Measurements from ENCODE around the gene STK38L. TPM values are rescaled to one million over a fixed set of nuclear protein-coding genes. Genes with fewer than 3 reads are reported as not detected.

STK38L gene
- total and polyA plus RNA-seq, 2 of the 4 experiments (the other 2 are of a cell fraction): 5.1 to 7.2 TPM

- Histone ChIP-seq H3K27ac (ENCODE audit: insufficient read depth, low read length) (no peak overlapping the region), H3K9me3 (ENCODE audit: control insufficient read depth, insufficient read depth, low read length) (no peaks in the 10 kb centered on the region), H3K79me1 (ENCODE audit: low read depth in 1 of 2, low read length in 2 of 2) (no peaks in the 10 kb centered on the region), H2BK120ac (ENCODE audit: low read depth, low read length) (no peak overlapping the region), H2BK15ac (ENCODE audit: low read depth, low read length) (no peak overlapping the region), H3K56ac (ENCODE audit: extremely low read depth, insufficient read depth, low read length) (no peak overlapping the region), H3K9ac (ENCODE audit: low read depth, low read length) (no peak overlapping the region), H3K18ac (ENCODE audit: low read depth, low read length) (no peak overlapping the region), H3K14ac (replicated peaks; ENCODE audit: low read depth, low read length) (no peak overlapping the region), H2AFZ (replicated peaks; ENCODE audit: low read length, poor library complexity) (no peak overlapping the region), H2AK9ac (replicated peaks; ENCODE audit: low read depth, low read length, poor library complexity) (no peak overlapping the region), H4K5ac (ENCODE audit: low read depth, low read length) (no peak overlapping the region), H3K4me3 (ENCODE audit: insufficient read depth, low read depth, low read length) (no peak overlapping the region), H3K9me1 (ENCODE audit: insufficient read depth, low read length) (no peaks in the 10 kb centered on the region; the same call in 1 of the 2 replicates), H3K27me3 (ENCODE audit: control insufficient read depth, insufficient read depth, low read length) (no peaks in the 10 kb centered on the region), H3K4me1 (ENCODE audit: control insufficient read depth, insufficient read depth, low read length) (peaks cover 5% of the 10 kb centered on the region), H3K36me3 (ENCODE audit: control insufficient read depth, insufficient read depth, low read length) (no peaks in the 10 kb centered on the region), H2AK5ac (ENCODE audit: low read depth, low read length) (no peak overlapping the region), H2BK20ac (ENCODE audit: low read depth, low read length) (no peak overlapping the region), H4K20me1 (ENCODE audit: insufficient read depth, low read length) (no peaks in the 10 kb centered on the region), H3K23ac (ENCODE audit: low read depth, low read length) (no peak overlapping the region), H3K4ac (ENCODE audit: low read depth, low read length) (no peak overlapping the region), H4K91ac (ENCODE audit: insufficient read depth, low read depth, low read length) (no peak overlapping the region), H3K4me2 (ENCODE audit: low read depth, low read length) (no peak overlapping the region), H2BK5ac (ENCODE audit: low read depth, low read length, poor library complexity, severe bottlenecking) (no peak overlapping the region), H4K8ac (ENCODE audit: low read depth in 2 of 2, low read length in 2 of 2) (no peak overlapping the region)
- peak; percentile 39; the same call in 1 of the 2 replicates for TF ChIP-seq MAFK (IDR thresholded peaks at IDR 0.05; ENCODE audit: low read depth, low read length)
- no peak for TF ChIP-seq RFX5 (IDR thresholded peaks at IDR 0.05; ENCODE audit: low read depth, low read length)
- dilution Hi-C loops (cut with HindIII; ENCODE audit: low sequenced_read_pairs, unreplicated experiment) (no loop called here), in situ Hi-C loops (cut with MboI; ENCODE audit: low sequenced_read_pairs) (no loop called here), intact Hi-C loops (cut with micrococcal nuclease) (no loop called here)
- ATAC-seq (ENCODE audit: low read depth) (no peak), DNase-seq (no peak)
- no TSS peak for BruUV-seq (replicated peaks)
- WGBS, 2 experiments (ENCODE audit: extremely low coverage in 2 of 2, insufficient read length in 1 of 2): no CpG with 5 or more reads among the region's 2 CpGs
- ChIA-PET CTCF (no interaction called here), POLR2A (ENCODE audit: unreplicated experiment) (no interaction called here)
Measured at GRCh38 chr12:27217590-27217989, 26.5 kb upstream of the STK38L start.

Measured in IMR-90 (cell line).